Hematopoietic multipotent progenitor cell treated with erythropoietin and hydrocortisone succinate and interleukin-3 and kit ligand, for 4 days (in vitro differentiated cells): Measurements from ENCODE around the gene APOC3.

ENCODE experiments used
- DNase-seq: peaks from one replicate; pipeline ENCODE4 v3.0.0-alpha.2; 2015

The APOC3 gene

DNA sequence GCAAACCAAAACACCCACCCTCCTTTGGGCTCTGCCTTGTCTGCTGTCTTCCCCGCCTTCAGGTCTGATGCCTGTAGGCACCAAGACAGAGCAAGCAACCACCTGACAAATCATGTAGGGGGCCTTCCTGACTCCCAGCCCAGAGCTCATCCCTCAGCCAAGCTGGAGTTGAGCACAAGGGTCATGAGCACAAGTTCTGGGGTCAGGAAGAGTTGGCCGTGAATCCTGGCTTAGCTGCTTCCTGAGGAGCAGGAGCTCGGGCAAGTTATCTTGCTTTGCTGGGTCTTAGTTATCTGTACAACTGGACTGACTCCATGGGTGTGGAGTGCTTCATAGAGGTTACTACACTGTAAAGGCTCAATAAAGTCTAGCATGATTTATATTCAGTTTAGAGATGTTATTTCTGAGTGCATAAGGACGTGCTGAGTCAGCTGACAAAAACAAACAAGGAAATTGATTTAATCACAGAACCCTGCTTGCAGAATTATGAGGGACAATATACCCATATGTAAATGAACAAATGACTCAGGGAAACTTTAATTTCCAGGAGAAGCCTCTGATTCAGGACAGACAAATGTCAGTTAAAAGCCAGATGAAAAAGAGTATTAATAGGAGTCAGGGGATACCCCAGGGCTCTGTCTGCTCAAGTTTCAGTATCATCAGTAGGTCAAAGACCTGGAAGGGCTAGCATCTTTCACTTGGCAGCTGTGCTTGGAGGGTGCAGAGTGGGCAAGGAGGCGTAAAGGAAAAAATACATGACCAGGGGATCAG, 22.7 kb downstream of the APOC3 start:
- peak; percentile 51 for DNase-seq

DNA sequence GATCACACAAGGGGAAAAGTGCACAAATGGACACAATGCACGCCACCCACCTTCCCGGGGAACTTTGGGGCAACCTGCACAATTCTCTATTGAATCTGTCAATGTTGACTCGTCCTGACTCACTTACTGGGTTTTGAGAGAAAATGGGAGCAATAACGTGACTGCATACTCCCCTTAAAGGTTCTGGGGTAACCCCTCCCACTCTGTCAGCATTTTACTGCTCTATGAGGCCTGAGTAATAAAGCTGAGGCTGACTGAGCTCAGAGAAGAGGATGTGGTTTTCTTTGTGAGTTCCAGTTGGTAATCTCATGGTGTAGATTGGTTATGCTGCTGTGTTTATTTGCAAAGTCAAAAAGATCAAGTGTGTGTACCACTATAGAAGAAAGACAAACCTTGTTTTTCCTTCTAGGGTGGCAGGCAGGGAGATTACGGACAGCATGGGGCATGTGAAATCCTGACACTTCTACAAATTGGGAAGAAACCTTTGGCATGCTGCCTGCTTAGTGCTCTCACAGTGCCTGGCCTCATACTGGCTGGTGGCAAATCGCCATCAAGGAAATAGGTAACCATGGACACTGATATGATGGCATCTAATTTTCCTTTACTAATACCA, 23.9 kb downstream of the APOC3 start:
- DNase-seq, result peak; percentile 96

DNA sequence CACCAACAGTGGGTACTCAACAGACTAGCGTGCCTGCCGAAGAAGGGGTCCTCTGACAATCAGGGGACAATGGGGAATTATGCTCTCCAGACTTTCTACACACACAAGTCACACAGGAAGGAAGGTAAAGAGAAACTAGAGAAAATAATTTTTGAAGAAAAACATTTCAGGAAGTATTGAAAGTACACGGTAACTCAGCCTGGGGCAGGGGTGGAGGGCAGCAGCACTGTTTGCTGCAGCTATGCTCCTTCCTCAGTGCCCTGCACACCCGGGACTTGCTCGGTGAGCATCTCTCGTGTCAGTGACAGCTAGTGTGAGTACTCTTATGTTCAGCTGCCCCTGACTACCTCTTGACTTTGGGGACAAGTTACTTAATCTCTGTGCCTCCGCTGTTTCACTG, 25.7 kb downstream of the APOC3 start:
- no peak for DNase-seq

DNA sequence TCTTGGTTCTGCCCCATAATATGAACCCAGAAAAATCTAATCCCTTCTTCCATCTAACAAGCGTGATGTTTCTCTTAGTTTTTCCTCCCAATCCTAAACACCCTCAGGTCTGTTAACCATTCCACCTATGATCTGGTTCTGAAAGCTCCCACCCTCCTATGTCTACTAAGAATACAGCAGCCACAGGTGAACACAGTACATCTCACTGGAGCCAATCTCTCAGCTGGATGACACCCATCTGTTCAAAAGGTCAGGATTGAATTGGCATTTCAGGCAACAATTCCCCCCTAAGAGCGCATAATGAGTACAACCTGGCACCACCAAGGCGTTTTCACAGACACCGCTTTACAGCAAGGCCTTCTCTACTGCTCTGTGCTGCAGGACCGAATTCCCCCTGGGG, 26.7 kb downstream of the APOC3 start:
- no peak for DNase-seq

DNA sequence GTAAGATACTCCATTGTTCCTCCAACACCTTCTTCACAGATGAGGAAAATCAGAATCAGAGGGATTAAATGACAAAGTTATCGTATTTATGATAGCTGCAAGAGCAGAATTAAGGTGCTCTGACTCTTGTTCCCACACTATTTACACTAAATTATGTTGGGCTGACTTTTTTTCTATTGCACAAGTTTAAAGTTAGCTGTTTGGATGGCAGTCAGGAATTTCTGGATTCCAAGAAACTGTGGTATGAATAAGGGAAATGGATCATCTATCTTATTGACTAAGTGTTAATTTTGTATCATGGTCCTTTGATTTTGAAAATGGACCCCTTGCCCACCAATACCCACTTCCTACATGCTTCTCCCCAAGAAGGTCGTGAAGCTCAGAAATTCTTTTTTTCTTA, 27.6 kb downstream of the APOC3 start:
- no peak for DNase-seq

DNA sequence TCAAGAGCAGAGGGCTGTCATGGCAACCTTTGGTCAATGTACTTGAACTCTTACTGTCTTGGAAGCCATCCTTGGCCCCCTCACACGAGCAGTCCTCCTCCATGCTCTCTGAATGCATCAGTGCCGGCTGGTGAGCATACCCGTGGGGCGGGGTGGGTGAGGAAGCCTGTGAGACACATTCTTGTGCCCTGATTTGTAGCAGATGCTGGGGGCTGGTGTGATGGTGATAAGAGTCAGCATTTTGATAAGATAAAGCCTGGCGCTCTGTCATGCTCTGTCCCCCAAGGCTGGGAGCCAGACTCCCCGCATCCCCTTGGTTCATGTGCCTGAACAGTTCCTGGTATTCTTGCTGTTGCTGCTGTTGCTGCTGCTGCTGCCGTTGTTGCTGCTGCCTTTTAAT, 28.2 kb downstream of the APOC3 start:
- DNase-seq, result peak; percentile 24

DNA sequence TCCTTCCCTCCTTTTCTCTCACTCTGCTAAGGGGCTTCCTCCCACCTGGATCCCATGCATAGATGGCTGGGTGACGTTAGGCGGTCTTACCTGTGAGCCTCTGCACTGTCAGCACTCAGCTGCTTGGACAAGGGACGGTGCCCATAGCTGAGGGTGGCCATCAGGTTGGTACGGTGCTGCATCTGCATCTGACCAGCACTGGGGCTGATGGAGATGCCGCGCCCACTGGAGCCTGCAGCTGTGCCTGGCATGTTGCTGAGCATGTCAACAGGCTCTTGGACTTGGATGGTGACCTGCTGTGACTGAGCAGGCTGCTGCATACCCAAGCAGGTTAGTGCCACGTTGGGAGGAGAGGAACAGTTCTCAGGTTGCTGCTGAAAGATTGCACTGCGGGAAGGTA, 29.5 kb downstream of the APOC3 start:
- DNase-seq, result no peak

DNA sequence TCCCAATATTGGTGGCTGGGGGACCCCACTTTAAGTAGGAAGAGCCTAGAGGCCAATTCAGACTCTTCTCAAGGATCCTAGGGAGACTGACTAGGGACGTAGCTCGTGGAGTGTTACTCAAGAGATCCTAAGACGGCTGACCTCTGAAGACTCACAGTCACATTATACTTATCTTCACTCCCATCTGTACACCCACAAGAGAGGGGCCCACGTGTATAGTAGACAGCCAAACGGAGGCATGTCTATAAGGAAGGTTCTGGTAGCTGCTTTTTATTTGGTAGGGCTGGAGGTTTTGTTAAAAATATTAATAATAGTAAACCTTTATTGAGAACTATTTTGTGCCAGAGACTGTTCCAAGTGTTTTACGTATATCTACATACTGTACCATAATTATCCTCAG, 30.6 kb downstream of the APOC3 start:
- DNase-seq, result peak; percentile 28

DNA sequence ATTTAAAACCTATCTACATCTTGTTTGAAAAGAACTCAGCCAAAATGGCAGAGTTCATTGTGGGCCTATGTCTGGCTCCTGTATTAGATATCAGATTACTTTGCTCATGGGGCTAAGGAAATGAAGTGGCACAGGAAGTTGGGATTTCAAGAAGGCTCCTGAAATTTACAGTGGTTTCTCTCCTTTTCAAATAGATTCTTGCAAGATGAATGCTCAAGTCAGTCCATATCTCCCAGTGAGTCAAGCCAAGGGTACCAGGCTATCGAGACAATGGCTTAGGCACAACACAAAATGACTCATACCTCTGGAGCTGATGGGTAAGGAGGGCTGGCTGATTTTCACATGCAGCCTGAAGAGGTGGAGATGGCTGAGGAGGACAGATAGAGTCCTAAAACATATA, 31.8 kb downstream of the APOC3 start:
- DNase-seq, result no peak

DNA sequence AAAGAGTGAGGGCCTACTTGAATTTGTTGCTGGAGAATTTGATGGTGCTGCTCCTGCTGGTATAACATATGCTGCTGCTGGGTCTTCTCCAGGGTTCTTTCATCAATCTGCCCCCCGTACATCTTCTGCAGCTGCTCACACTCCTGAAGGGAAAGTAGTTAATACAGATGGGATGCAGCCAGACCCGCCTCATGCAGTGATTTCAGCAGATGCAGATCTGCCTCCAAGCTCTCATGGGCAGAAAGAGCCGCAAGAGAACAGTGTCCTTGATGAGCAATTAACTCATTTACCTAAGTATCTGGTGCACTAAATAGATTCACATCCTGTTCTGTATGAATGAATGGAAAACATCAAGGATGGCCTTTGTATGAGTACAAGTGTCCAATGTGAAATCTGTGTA, 32.5 kb downstream of the APOC3 start:
- no peak for DNase-seq

DNA sequence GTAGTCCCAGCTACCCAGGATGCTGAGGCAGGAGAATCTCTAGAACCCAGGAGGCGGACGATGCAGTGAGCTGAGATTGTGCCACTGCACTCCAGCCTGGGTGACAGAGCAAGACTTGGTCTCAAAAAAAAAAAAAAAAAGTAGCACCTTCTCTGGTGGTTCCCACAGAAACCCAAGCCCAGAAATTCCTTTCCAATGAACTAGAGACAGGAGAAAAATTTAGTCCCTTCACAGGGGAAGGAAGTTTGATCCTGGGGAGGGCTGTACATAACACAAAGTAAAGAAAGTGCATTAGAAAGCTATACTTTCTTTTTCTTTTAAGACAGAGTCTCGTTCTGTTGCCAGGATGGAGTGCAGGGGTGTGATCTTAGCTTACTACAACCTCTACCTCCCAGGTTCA, 33.2 kb downstream of the APOC3 start:
- DNase-seq, result no peak

DNA sequence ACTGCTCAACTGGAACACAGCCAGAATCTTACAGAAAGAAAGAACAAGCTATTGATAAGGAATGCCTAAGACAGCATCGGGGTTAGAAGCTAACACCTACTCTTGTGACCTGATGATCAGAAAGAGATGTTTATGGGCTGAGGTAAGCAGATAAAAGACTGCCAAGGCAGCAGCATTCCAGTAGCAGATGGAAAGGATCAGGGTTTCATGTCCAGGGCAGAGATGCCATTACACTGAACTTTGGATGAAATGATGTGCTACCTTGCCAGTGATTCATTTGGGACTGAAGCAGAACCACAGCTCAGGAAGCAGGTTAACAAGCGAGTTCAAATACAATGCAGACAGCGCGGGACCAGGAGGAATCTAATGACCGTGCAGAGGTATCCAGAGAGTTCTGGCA, 34.8 kb downstream of the APOC3 start:
- DNase-seq, result no peak

DNA sequence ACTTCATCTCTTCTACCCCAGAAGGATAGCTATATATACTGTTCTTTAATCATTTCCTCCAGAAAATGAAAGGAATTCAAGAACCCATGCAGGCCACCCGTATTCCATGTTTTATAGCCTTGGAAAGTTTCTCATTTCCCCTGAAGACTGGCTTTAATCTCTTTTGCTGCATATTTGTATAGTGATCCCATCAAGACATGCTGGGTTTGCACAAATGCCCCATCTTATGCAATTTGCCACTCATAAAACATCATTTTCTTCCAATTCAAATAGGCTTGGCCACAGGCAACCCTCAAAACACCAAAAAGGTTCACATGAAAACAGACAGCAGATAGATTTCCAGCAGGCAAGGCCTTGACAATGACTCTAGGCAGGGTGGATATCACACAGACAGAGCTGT, 36.0 kb downstream of the APOC3 start:
- no peak for DNase-seq

DNA sequence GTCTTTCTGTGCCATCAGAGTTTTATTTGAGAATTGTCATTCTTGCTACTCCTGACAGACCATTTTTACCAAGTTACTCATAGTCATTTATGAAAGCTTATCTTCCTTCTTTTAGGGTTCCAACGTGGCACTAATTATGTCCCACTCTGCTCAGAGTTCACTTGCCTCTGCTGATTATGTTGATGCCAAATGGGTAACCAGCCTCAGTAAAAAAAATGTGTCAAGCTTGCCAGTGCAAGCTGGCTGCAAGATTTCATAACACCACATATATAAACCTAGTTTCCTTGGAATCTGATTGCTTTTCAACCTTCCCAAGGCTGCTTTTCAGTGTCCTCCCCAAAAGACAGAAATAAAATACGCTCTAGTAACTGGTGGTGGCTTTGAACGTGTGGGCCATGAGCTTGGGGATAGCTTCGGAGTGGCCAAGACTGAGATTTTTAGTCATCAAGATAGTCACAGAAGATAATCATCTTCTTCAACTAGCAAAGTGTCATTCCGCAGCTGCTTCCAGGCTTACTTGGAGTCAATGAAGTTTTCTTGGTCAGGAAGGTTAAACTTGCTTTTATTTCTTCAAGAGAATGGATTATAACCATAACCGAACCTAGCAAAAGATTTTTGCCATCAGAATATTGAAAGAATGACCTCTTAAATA, 37.2 kb downstream of the APOC3 start:
- DNase-seq, result no peak

DNA sequence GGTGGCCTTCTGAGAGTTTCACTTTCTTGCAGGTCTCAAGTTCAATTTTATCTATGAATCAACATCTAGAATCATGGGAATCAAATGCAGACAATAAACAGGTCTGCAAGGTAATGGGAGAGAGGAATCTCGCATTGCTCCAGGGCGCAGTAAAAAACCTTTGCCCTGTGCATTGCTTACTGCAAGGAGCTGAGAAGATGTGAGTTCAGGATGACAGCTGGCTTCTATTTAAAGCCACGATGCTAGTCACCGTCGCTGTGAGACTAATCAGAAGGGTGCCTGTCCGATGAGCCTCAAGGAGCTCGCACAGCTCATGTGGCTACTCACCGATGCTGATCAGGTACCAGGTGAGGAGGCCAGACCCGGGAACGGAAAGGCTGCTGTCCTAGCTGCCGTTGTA, 37.9 kb downstream of the APOC3 start:
- DNase-seq, result no peak

DNA sequence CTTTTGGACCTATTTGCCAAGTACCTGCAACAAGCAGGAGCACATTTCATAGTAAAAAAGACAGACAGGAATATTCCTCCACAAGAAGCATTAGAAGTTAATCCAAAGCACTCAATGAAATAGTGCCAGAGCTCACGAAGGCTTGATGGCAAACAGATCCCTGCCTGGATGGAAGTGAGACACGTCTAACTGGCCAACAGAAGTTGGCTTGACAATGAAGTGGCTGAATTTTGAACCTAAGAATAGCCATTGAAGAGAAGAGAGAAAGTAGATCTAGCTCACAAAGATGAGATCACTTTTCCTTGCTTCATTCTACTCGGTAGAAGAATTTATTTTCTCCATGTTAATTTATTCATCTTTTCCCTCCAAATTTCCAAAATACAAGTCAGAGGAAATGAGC, 38.4 kb downstream of the APOC3 start:
- no peak for DNase-seq

DNA sequence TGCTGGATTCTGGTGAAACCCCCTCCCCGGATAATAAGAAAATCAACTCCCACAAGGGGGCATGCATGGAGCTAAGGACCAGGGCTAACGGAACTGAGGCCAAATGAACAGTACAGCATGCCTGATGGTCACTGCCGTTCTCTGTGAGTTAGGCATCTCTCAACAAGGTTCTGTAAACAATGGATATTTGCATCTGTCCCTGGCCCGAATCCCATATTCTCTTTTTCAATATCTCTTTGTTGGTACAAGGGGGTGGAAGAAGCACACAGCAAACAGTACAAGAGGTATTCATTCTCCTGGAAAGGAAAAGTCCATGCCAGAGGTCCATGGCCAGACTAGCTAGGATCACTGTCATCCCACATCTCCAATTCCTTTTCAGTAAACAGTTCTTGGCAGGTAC, 39.9 kb downstream of the APOC3 start:
- no peak for DNase-seq

DNA sequence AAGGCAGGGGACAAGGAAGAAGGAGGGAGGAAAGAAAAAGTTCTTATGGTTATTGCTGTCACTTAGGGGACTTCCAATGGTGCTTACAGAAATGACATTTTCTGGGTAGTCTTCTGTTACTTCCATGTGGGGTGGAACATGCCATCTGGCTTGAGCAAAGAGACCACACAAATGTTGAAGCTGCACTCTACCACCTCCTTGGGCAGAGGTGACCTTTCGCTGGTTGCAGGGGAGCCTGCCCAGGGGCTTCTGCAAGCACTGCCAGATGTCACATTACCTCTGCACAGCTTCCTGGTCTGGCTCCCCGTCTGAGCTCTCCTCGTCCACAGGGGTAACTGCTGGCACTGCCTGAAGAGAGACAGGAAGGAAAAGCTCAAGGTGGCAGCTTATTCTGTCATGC, 40.3 kb downstream of the APOC3 start:
- peak; percentile 71 for DNase-seq

DNA sequence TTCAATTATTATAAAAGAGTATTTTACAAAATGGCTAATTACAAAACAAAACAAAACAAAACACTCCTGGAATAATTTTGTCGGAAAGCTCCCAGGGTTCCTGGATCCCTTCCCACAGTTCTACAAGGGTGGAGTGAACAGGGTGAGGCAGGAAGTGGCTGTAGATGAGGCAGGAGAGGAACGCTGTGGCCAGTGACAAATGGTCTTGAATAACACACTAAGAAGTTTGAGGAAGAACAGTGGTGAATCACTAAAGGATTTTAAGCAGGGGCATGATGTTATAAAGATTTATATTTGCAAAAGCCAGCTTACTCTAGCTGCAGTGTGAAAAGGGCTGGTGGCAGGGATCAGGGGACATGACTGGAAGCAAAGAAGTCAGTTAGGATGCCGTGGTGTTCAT, 41.5 kb downstream of the APOC3 start:
- no peak for DNase-seq

DNA sequence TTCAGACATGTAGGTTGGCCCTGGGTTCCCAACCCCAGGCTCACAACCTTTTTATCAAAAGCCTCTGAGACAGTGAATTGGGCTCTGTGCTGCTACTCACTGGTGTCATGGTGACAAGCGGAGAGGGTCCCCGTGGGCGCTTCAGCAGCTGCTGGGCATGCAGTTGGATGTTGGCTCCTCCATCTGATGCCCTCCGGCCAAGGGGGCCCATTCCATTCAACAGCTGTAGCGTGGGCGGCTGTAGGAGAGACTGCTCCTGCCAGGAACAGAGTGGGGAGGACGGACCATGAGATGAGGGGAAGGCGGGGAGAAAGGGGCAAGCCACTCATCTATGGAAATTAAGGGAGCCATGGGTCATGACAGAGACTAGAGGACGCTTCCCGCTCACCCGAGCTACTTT, 43.7 kb downstream of the APOC3 start:
- no peak for DNase-seq

DNA sequence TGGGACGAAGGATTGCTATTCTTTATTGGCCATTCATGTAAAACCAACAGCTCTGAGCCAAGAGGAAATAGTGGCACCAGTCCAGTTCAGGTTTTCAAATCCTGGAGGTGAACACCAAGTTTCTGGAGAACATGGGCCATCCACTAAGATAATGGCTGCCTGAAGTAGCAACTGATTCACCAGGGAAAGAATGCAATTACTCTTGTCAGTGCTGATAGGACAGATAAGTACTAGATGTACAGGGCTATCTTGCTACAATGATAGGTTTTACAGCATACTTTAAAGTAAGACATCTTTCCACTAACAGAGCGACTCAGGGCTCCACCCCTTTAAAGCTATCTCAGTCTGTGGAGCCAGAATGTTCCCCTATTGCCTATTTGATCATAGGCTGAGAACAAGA, 44.5 kb downstream of the APOC3 start:
- no peak for DNase-seq

DNA sequence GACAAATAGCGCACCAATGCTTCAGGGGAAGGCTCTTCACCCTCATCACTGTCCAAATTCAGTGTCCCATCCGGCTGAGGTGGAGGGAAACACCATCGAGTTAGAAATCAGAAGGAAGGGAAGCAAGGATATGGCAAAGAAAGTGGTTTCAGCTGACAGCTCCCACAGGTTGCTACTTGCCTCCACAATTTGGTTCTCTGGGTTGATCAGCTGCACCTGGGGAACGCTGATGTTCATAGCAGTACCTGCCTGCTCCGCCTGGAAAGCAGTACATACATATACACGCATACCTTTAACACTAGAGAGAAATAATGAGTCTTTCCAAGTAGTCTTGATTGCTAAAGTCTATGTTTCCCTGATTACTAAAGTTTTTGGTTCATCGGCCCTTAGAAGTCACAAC, 45.5 kb downstream of the APOC3 start:
- no peak for DNase-seq

DNA sequence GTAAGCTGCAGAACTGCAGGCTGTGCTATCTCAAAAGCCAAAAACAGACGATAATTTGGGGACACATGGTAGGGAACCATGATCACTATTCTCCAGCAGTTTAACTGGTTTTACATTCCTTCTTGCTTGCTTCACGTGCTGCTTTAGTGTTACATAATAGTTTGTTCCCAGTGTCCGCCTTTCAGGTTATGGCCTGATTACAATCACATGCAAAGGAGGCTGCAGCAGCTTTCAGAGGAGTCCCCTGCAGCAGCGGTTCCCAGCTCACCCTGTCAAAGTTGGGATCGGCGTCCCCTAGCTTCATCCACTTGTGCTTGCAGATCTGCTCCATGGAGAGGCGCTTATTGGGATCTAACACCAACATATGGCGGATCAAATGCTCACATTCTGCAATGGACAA, 46.9 kb downstream of the APOC3 start:
- DNase-seq, result no peak

DNA sequence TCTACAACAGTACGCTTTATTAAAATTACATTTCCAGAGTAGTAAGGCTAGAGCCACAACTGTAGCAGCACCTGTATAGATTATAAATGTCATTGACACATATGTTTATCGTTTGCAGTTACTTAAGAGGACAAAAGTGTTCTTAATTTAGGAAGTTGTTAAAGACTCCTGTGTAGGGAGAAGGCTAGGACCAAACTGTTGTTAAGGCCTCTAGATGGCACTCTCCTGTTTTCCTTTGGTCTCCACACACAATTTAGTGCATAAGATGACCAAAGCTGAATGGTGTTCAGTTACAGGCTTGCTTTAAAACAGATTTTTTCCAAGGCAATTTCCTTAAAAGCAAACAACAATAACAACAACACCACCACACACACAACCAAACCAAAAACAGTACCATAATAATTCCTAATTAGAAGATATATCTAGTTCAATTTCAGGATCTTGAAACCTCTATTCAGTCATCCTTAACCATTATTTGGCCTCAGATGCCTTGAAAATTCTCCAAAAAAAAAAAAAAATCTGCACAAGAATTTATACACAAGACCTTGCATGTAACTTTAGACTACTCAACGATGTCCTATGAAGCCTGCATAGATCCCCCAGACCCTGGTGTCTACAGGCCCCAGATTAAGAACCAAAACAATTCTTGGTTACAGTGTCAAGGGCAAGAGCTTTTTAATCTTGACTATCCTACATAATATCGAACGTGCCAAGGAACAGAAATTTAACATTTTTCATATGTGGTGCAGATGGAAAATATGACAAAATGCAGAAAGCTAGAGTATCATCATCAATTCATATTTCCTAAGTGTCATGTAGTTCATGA, 50.3 kb downstream of the APOC3 start:
- DNase-seq, result peak; percentile 87
